WTC11 (cell line): Measurements from ENCODE around the gene COX4I1. TPM values are rescaled to one million over a fixed set of nuclear protein-coding genes. Genes with fewer than 3 reads are reported as not detected.

Experiments used
- ATAC-seq: fragments of 200-7000 bp; cut with Tn5 transposase; 2 replicates; pipeline ENCODE4 v1.10.0; 2021; ENCODE audit warnings: mild to moderate bottlenecking, moderate library complexity
- CTCF ChIA-PET: fragments of 300-600 bp; sonication (Branson Sonifier 250); formaldehyde crosslinking; loops from one replicate; lab custom pipeline; 2021; ENCODE audit warnings: antibody characterized with exemption; lab: Charles Lee
- POLR2A ChIA-PET: fragments of 350-600 bp; sonication (Branson Sonifier 250); formaldehyde crosslinking; loops from one replicate; lab custom pipeline; 2021; ENCODE audit warnings: antibody characterized with exemption; lab: Charles Lee
- DNase-seq: peaks from one replicate; pipeline ENCODE4 v3.0.0; 2021; ENCODE audit warnings: low spot score
- H3K27ac Mint-ChIP-seq: 2 replicates; pipeline ENCODE4 v1.8.0; 2021; ENCODE audit warnings: mixed read lengths
- H3K27me3 Mint-ChIP-seq: 2 replicates; pipeline ENCODE4 v1.8.0; 2021; ENCODE audit warnings: low read depth, mild to moderate bottlenecking, moderate library complexity, mixed read lengths
- H3K36me3 Mint-ChIP-seq: 2 replicates; pipeline ENCODE4 v1.8.0; 2021; ENCODE audit warnings: mixed read lengths
- H3K4me1 Mint-ChIP-seq: 2 replicates; pipeline ENCODE4 v1.8.0; 2022; ENCODE audit warnings: mixed read lengths
- H3K4me3 Mint-ChIP-seq: 2 replicates; pipeline ENCODE4 v1.8.0; 2021; ENCODE audit warnings: mild to moderate bottlenecking, moderate library complexity, mixed read lengths
- H3K9me3 Mint-ChIP-seq: 2 replicates; pipeline ENCODE4 v1.8.0; 2021; ENCODE audit warnings: mixed read lengths
- ATF6 ChIP-seq: sonication (generic); formaldehyde crosslinking; IDR thresholded peaks from 2 replicates; pipeline ENCODE4 v1.8.1; 2023; ENCODE audit warnings: mild to moderate bottlenecking, missing genetic modification reagents
- CDX4 ChIP-seq: fragments of 250-450 bp; sonication (Bioruptor Pico); IDR thresholded peaks from 2 replicates; pipeline ENCODE4 v1.9.0; 2021; ENCODE audit warnings: moderate library complexity, mild to moderate bottlenecking, inconsistent platforms, borderline replicate concordance
- E2F1 ChIP-seq: sonication (generic); formaldehyde crosslinking; IDR thresholded peaks from 2 replicates; pipeline ENCODE4 v1.8.0; 2022; ENCODE audit warnings: mild to moderate bottlenecking, missing genetic modification reagents
- ELF4 ChIP-seq: sonication (generic); formaldehyde crosslinking; IDR thresholded peaks from 2 replicates; pipeline ENCODE4 v1.8.1; 2022; ENCODE audit warnings: low read depth, mild to moderate bottlenecking, moderate library complexity, missing genetic modification reagents
- FOXP1 ChIP-seq: sonication (generic); formaldehyde crosslinking; IDR thresholded peaks from 2 replicates; pipeline ENCODE4 v1.8.0; 2022; ENCODE audit warnings: missing genetic modification reagents, mild to moderate bottlenecking, moderate library complexity, borderline replicate concordance
- GABPB1 ChIP-seq: sonication (generic); formaldehyde crosslinking; IDR thresholded peaks from 2 replicates; pipeline ENCODE4 v1.8.1; 2023; ENCODE audit warnings: mild to moderate bottlenecking, missing genetic modification reagents
- GTF2I ChIP-seq: fragments of 250-450 bp; sonication (Bioruptor Pico); conservative IDR thresholded peaks from 2 replicates; pipeline ENCODE4 v1.4.0; 2021; ENCODE audit warnings: mild to moderate bottlenecking
- MAX ChIP-seq: sonication (generic); formaldehyde crosslinking; IDR thresholded peaks from 2 replicates; pipeline ENCODE4 v1.8.0; 2022; ENCODE audit warnings: mild to moderate bottlenecking, missing genetic modification reagents
- MXD4 ChIP-seq: fragments of 250-450 bp; sonication (Bioruptor Pico); IDR thresholded peaks from 2 replicates; pipeline ENCODE4 v1.8.0; 2021; ENCODE audit warnings: mild to moderate bottlenecking, moderate library complexity, borderline replicate concordance
- NFE2L1 ChIP-seq: sonication (generic); formaldehyde crosslinking; IDR thresholded peaks from 2 replicates; pipeline ENCODE4 v1.8.1; 2023; ENCODE audit warnings: missing genetic modification reagents
- PREB ChIP-seq: sonication (generic); formaldehyde crosslinking; IDR thresholded peaks from 2 replicates; pipeline ENCODE4 v1.8.1; 2022; ENCODE audit warnings: mild to moderate bottlenecking, missing genetic modification reagents, moderate library complexity, borderline replicate concordance
- SOX15 ChIP-seq: fragments of 250-450 bp; sonication (Bioruptor Pico); IDR thresholded peaks from 2 replicates; pipeline ENCODE4 v1.9.0; 2021; ENCODE audit warnings: mild to moderate bottlenecking
- SP1 ChIP-seq: sonication (generic); formaldehyde crosslinking; conservative IDR thresholded peaks from 2 replicates; pipeline ENCODE4 v1.8.1; 2022; ENCODE audit warnings: missing genetic modification reagents
- TEAD1 ChIP-seq: sonication (generic); formaldehyde crosslinking; IDR thresholded peaks from 2 replicates; pipeline ENCODE4 v1.8.0; 2022; ENCODE audit warnings: mild to moderate bottlenecking, missing genetic modification reagents
- ZNF138 ChIP-seq: sonication (generic); formaldehyde crosslinking; conservative IDR thresholded peaks from 2 replicates; pipeline ENCODE4 v1.8.1; 2022; ENCODE audit warnings: mild to moderate bottlenecking, moderate library complexity, missing genetic modification reagents
- ZNF317 ChIP-seq: sonication (generic); formaldehyde crosslinking; IDR thresholded peaks from 2 replicates; pipeline ENCODE4 v1.8.1; 2023; ENCODE audit warnings: low read depth, mild to moderate bottlenecking, moderate library complexity, missing genetic modification reagents, borderline replicate concordance
- ZNF423 ChIP-seq: fragments of 250-450 bp; sonication (Bioruptor Pico); IDR thresholded peaks from 2 replicates; pipeline ENCODE4 v2.1.2; 2022; ENCODE audit warnings: mild to moderate bottlenecking, moderate library complexity
- ZNF532 ChIP-seq: fragments of 250-450 bp; sonication (Bioruptor Pico); IDR thresholded peaks from 2 replicates; pipeline ENCODE4 v1.9.0; 2021; ENCODE audit warnings: mild to moderate bottlenecking, borderline replicate concordance
- ZNF671 ChIP-seq: fragments of 250-450 bp; sonication (Bioruptor Pico); IDR thresholded peaks from 2 replicates; pipeline ENCODE4 v1.8.0; 2021; ENCODE audit warnings: mild to moderate bottlenecking
- total RNA-seq: library from RNA; stranded (reverse); gene quantifications from 3 replicates; pipeline ENCODE4 v1.2.3, GENCODE V29; 2021

The COX4I1 gene
- total RNA-seq, 1 experiment from 2014 or later = 618 TPM

GRCh38 chr16:85833219-85833920 is 33.9 kb downstream of the COX4I1 start:
- Mint-ChIP-seq H3K9me3 (peaks cover 30% of the 10 kb centered on the region), H3K4me1 (no peaks in the 10 kb centered on the region), H3K27me3 (peaks cover 17% of the 10 kb centered on the region), H3K36me3 (peaks cover 8% of the 10 kb centered on the region; the same call in 1 of the 2 replicates), H3K4me3 (no peak overlapping the region), H3K27ac (no peak overlapping the region)
- DNase-seq (no peak), ATAC-seq (no peak)
- TF ChIP-seq ZNF138 (no peak), GTF2I (CRISPR knock-in tag) (no peak), SOX15 (no peak), ATF6 (CRISPR knock-in tag) (no peak), SP1 (CRISPR knock-in tag) (no peak), ZNF423 (CRISPR knock-in tag) (no peak), ZNF532 (no peak)
- ChIA-PET POLR2A (no interaction called here), CTCF (interaction anchor here (10.4 kb wide), 1 partner anchor 13 kb away, joined by 67 read pairs; no protein-coding TSS in a partner anchor)

- no peak for TF ChIP-seq FOXP1
- TF ChIP-seq ELF4 (CRISPR knock-in tag) = no peak
- TF ChIP-seq PREB = no peak
- TF ChIP-seq ZNF317 (CRISPR knock-in tag) = no peak
- no peak for TF ChIP-seq MXD4 (CRISPR knock-in tag)
- TF ChIP-seq GABPB1 = no peak
- no peak for TF ChIP-seq GTF2I (CRISPR knock-in tag)
- TF ChIP-seq MAX (CRISPR knock-in tag) = no peak
- no peak for TF ChIP-seq ZNF423 (CRISPR knock-in tag)
- no peak for TF ChIP-seq NFE2L1 (CRISPR knock-in tag)
- TF ChIP-seq CDX4 (CRISPR knock-in tag) = no peak
- TF ChIP-seq TEAD1 (CRISPR knock-in tag) = no peak
- TF ChIP-seq ZNF671 (CRISPR knock-in tag) = no peak
- no peak for TF ChIP-seq E2F1
- H3K9me3 Mint-ChIP-seq = peaks cover 30% of the 10 kb centered on the region
- no peak for ATAC-seq
- peaks cover 8% of the 10 kb centered on the region; the same call in 1 of the 2 replicates for H3K36me3 Mint-ChIP-seq
- no peak for DNase-seq
- CTCF ChIA-PET = interaction anchor here (1.2 to 10.4 kb wide), 3 partner anchors 14 to 238 kb away, joined by 3 to 67 read pairs (median 5); no protein-coding TSS in a partner anchor
- peaks cover 17% of the 10 kb centered on the region for H3K27me3 Mint-ChIP-seq
- POLR2A ChIA-PET = no interaction called here
- no peak overlapping the region for H3K27ac Mint-ChIP-seq
- no peak overlapping the region for H3K4me3 Mint-ChIP-seq
- H3K4me1 Mint-ChIP-seq = no peaks in the 10 kb centered on the region
These were observed 35.2 kb downstream of the COX4I1 start for GRCh38 chr16:85834741-85835140.
